ENCODE data around the gene CASP10. TPM values are rescaled to one million over a fixed set of nuclear protein-coding genes. Genes with fewer than 3 reads are reported as not detected.

Gene CASP10
- total RNA-seq, 4 donors from 2014 or later: 2.2 to 7.3 (median 4.3) TPM

DNA sequence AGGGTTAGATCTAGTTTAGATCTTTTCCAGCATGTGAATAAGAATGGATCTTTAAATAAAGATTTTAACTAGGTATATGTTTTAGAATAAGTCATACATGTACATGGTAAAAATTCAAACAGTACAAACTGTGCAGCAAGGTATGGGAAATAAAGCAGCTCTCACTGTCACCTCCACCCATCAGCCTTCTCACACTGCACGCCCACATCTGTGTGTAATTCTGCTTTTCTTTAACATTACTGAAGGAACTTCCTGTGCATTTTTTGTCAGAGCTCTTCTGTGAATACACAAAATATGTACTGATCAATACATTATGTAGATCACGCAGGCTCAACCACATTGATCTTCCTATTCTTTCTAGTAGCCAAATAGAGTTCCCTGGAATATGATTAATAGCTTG is 80.8 kb downstream of the CASP10 start:
- Histone ChIP-seq H3K27me3 (no peaks in the 10 kb centered on the region), H3K27ac (replicated peaks in 1 of 4) (no peak overlapping the region), H3K36me3 (peaks cover 0 to 23% (median 10%) of the 10 kb centered on the region in 4 donors), H3K4me1 (peaks cover 3 to 27% (median 24%) of the 10 kb centered on the region in 4 donors), H3K9me3 (no peaks in the 10 kb centered on the region), H3K4me3 (no peak overlapping the region)
- intact Hi-C loops (cut with DNase I): no loop called here
- TF ChIP-seq EP300 (IDR thresholded peaks at IDR 0.05) (no peak), POLR2A (IDR thresholded peaks at IDR 0.05; ENCODE audit: low read depth) (no peak), POLR2AphosphoS5 (IDR thresholded peaks at IDR 0.05) (no peak)
- TF ChIP-seq, protein P1, sequence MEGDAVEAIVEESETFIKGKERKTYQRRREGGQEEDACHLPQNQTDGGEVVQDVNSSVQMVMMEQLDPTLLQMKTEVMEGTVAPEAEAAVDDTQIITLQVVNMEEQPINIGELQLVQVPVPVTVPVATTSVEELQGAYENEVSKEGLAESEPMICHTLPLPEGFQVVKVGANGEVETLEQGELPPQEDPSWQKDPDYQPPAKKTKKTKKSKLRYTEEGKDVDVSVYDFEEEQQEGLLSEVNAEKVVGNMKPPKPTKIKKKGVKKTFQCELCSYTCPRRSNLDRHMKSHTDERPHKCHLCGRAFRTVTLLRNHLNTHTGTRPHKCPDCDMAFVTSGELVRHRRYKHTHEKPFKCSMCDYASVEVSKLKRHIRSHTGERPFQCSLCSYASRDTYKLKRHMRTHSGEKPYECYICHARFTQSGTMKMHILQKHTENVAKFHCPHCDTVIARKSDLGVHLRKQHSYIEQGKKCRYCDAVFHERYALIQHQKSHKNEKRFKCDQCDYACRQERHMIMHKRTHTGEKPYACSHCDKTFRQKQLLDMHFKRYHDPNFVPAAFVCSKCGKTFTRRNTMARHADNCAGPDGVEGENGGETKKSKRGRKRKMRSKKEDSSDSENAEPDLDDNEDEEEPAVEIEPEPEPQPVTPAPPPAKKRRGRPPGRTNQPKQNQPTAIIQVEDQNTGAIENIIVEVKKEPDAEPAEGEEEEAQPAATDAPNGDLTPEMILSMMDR (IDR thresholded peaks at IDR 0.05): no peak
- DNase-seq (ENCODE audit: extremely low spot score): no peak
- WGBS: 83% methylated on average over 2 of the region's 2 CpGs

- peak; percentile 8 for DNase-seq (ENCODE audit: extremely low spot score)
- intact Hi-C loops (cut with DNase I): no loop called here
- H3K36me3 ChIP-seq: peaks cover 0 to 30% (median 12%) of the 10 kb centered on the region in 4 donors
- H3K27me3 ChIP-seq: no peaks in the 10 kb centered on the region
- no peak overlapping the region for H3K4me3 ChIP-seq
- no peak overlapping the region for H3K27ac ChIP-seq (replicated peaks in 1 of 4)
- TF ChIP-seq, protein P1 (IDR thresholded peaks at IDR 0.05): no peak
- TF ChIP-seq POLR2AphosphoS5 (IDR thresholded peaks at IDR 0.05): no peak
- no peak for TF ChIP-seq POLR2A (IDR thresholded peaks at IDR 0.05; ENCODE audit: low read depth)
- peaks cover 0 to 18% (median 16%) of the 10 kb centered on the region in 4 donors for H3K4me1 ChIP-seq
- no peaks in the 10 kb centered on the region for H3K9me3 ChIP-seq
- WGBS: 81% methylated on average over 7 of the region's 7 CpGs
Observed at GRCh38 chr2:201264472-201265173, 81.7 kb downstream of the CASP10 start.

- no peaks in the 10 kb centered on the region for H3K9me3 ChIP-seq
- intact Hi-C loops (cut with DNase I): no loop called here
- 95% methylated on average over 2 of the region's 2 CpGs for WGBS
- H3K4me3 ChIP-seq: no peak overlapping the region
- H3K36me3 ChIP-seq: peaks cover 0 to 43% (median 14%) of the 10 kb centered on the region in 4 donors
- TF ChIP-seq EP300 (IDR thresholded peaks at IDR 0.05) (no peak), POLR2A (IDR thresholded peaks at IDR 0.05; ENCODE audit: low read depth) (no peak), POLR2AphosphoS5 (IDR thresholded peaks at IDR 0.05) (no peak)
- TF ChIP-seq, protein P1 (IDR thresholded peaks at IDR 0.05): no peak
- no peak for DNase-seq (ENCODE audit: extremely low spot score)
- H3K4me1 ChIP-seq: peaks cover 0 to 4% (median 1%) of the 10 kb centered on the region in 4 donors
- H3K27ac ChIP-seq (replicated peaks in 1 of 4): no peak overlapping the region
- no peaks in the 10 kb centered on the region for H3K27me3 ChIP-seq
Observed at GRCh38 chr2:201266629-201267028, 83.7 kb downstream of the CASP10 start.

DNA sequence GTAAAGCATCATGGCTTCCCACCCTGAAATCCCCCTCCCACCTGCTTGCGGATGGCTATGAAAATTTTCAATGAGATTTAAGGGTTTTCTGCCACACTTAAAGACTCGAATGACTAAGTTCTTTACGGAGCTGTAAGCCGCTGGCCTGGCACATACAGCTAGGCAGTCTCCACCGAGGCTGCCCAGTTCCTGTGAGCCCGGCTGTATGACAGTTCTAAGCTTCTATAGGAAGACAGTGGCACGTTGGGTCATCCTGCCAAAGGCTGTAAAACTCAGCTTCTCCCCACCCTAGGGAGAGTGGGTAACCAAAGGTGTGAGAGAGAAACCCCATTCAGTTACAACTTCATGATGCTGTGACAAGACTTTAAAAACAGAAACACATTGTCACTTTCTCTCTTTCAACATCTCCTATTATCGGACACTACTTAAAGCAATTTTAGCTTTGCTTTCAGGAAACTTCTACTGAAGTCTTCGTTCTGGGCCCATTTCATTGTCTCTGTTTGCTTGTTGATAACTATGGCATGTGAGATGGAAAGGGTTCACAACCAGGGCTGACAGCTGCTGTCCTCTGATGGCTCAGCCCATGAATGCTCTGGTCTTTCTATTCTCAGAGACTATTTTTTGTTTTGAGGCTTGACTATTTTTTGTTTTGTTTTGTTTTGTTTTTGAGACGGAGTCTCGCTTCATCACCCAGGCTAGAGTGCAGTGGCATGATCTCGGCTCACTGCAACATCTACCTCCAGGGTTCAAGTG is 84.5 kb downstream of the CASP10 start:
- Histone ChIP-seq H3K4me3 (no peak overlapping the region), H3K36me3 (peaks cover 3 to 51% (median 18%) of the 10 kb centered on the region in 4 donors), H3K9me3 (no peaks in the 10 kb centered on the region), H3K4me1 (no peaks in the 10 kb centered on the region), H3K27ac (replicated peaks in 1 of 4) (no peak overlapping the region), H3K27me3 (no peaks in the 10 kb centered on the region)
- DNase-seq (ENCODE audit: extremely low spot score): peak; percentile 21
- intact Hi-C loops (cut with DNase I): no loop called here
- TF ChIP-seq EP300 (IDR thresholded peaks at IDR 0.05): no peak
- TF ChIP-seq POLR2A (IDR thresholded peaks at IDR 0.05; ENCODE audit: low read depth): no peak
- no peak for TF ChIP-seq POLR2AphosphoS5 (IDR thresholded peaks at IDR 0.05)
- TF ChIP-seq, protein P1 (IDR thresholded peaks at IDR 0.05): no peak
- WGBS: 86% methylated on average over 12 of the region's 12 CpGs

Data from esophagus muscularis mucosa (tissue), 4 donors.